ENCODE measurements around the gene SMTNL2.
"Not testable (repeated sequence)": the region's sequence is repeated elsewhere in the genome, so short reads cannot be mapped to it uniquely, and the experiment has no call there.

Gene SMTNL2

GRCh38 chr17:4576161-4576558, 8.2 kb upstream of the SMTNL2 start:
- Histone ChIP-seq H3K9me3 (ENCODE audit: control insufficient read depth in 1 of 2, low read length in 2 of 2) (no peaks in the 10 kb centered on the region), H3K4me3 (ENCODE audit: low read depth in 1 of 2, low read length in 2 of 2) (no peak overlapping the region), H3K36me3 (ENCODE audit: control insufficient read depth in 1 of 2, insufficient read depth in 2 of 2, low read length in 2 of 2) (no peaks in the 10 kb centered on the region), H3K27ac (ENCODE audit: low read depth, low read length) (no peak overlapping the region), H3K27me3 (ENCODE audit: control insufficient read depth in 1 of 2, insufficient read depth in 2 of 2, low read length in 2 of 2) (peaks cover 0 to 3% of the 10 kb centered on the region in 2 donors), H3K9ac (ENCODE audit: low read depth in 1 of 2, low read length in 2 of 2) (no peak overlapping the region), H3K4me1 (ENCODE audit: control insufficient read depth in 1 of 2, insufficient read depth in 2 of 2, low read length in 2 of 2) (no peaks in the 10 kb centered on the region)

- H3K36me3 ChIP-seq (ENCODE audit: control insufficient read depth in 1 of 2, insufficient read depth in 2 of 2, low read length in 2 of 2), result no peaks in the 10 kb centered on the region
- no peak overlapping the region for H3K4me3 ChIP-seq (ENCODE audit: low read depth in 1 of 2, low read length in 2 of 2)
- no peak overlapping the region for H3K27ac ChIP-seq (ENCODE audit: low read depth, low read length)
- H3K27me3 ChIP-seq (ENCODE audit: control insufficient read depth in 1 of 2, insufficient read depth in 2 of 2, low read length in 2 of 2), result peaks cover 0 to 3% of the 10 kb centered on the region in 2 donors
- H3K4me1 ChIP-seq (ENCODE audit: control insufficient read depth in 1 of 2, insufficient read depth in 2 of 2, low read length in 2 of 2), result no peaks in the 10 kb centered on the region
- H3K9ac ChIP-seq (ENCODE audit: low read depth in 1 of 2, low read length in 2 of 2), result no peak overlapping the region
- no peaks in the 10 kb centered on the region for H3K9me3 ChIP-seq (ENCODE audit: control insufficient read depth in 1 of 2, low read length in 2 of 2)
These were observed 7.5 kb upstream of the SMTNL2 start for GRCh38 chr17:4576729-4577322.

DNA sequence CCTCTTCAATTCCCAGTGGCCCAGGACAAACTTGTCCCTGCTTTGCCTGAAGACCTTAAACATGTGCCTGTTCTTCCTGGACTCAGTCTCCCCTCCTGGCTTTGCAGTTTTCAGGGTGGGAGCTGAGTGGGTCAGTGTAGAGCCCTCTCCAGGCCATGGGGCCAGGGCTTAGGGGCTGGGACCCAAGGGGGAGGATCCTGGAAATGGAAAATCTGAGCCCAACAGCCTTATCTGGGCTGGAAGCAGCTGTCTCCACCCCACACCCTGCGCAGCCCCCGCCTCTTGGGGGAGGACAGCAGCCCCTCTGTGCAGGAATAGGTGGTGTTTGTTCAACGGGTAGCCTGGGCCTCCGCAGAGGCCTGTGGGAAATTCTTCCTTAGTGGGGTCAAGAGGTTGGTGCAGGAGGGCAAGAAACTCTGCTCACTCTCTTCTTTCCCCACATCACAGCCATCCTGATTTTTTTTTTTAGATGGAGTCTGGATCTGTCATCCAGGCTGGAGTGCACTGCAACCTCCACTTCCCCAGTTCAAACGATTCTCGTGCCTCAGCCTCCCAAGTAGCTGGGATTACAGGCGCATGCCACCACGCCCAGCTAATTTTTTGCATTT, 6.8 kb upstream of the SMTNL2 start:
- H3K27me3 ChIP-seq (ENCODE audit: control insufficient read depth in 1 of 2, insufficient read depth in 2 of 2, low read length in 2 of 2), result peaks cover under 1 to 9% of the 10 kb centered on the region in 2 donors
- no peaks in the 10 kb centered on the region for H3K9me3 ChIP-seq (ENCODE audit: control insufficient read depth in 1 of 2, low read length in 2 of 2)
- no peak overlapping the region for H3K9ac ChIP-seq (ENCODE audit: low read depth in 1 of 2, low read length in 2 of 2)
- no peak overlapping the region for H3K4me3 ChIP-seq (ENCODE audit: low read depth in 1 of 2, low read length in 2 of 2)
- H3K36me3 ChIP-seq (ENCODE audit: control insufficient read depth in 1 of 2, insufficient read depth in 2 of 2, low read length in 2 of 2), result no peaks in the 10 kb centered on the region
- H3K27ac ChIP-seq (ENCODE audit: low read depth, low read length), result no peak overlapping the region
- H3K4me1 ChIP-seq (ENCODE audit: control insufficient read depth in 1 of 2, insufficient read depth in 2 of 2, low read length in 2 of 2), result no peaks in the 10 kb centered on the region

GRCh38 chr17:4578349-4578748, 6.0 kb upstream of the SMTNL2 start:
- not testable (repeated sequence) for H3K36me3 ChIP-seq (ENCODE audit: control insufficient read depth in 1 of 2, insufficient read depth in 2 of 2, low read length in 2 of 2); H3K27ac ChIP-seq (ENCODE audit: low read depth, low read length); H3K9me3 ChIP-seq (ENCODE audit: control insufficient read depth in 1 of 2, low read length in 2 of 2); H3K4me1 ChIP-seq (ENCODE audit: control insufficient read depth in 1 of 2, insufficient read depth in 2 of 2, low read length in 2 of 2); H3K9ac ChIP-seq (ENCODE audit: low read depth in 1 of 2, low read length in 2 of 2); H3K4me3 ChIP-seq (ENCODE audit: low read depth in 1 of 2, low read length in 2 of 2)
- peaks cover 10 to 17% of the 10 kb centered on the region in 2 donors for H3K27me3 ChIP-seq (ENCODE audit: control insufficient read depth in 1 of 2, insufficient read depth in 2 of 2, low read length in 2 of 2)

DNA sequence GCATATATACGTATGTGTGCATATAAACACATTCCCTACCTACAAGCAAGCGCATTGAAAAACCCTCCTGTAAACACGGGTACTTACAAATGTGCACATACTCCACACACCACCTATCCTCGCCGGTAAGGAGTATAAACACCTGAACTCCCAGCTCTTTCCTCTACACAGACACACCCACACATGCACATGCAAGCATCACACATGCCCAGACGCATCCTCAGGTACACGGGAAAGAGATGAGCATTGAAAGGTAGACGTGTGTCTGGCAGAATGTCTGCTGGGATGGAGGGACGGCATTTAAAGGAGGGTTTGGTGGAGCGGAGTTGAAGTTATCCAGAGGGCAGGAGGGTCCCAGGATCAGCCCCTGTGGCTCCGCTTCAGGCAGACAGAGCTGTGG, 4.7 kb upstream of the SMTNL2 start:
- no peak overlapping the region for H3K4me3 ChIP-seq (ENCODE audit: low read depth in 1 of 2, low read length in 2 of 2)
- H3K27me3 ChIP-seq (ENCODE audit: control insufficient read depth in 1 of 2, insufficient read depth in 2 of 2, low read length in 2 of 2), result peaks cover 18 to 26% of the 10 kb centered on the region in 2 donors
- no peak overlapping the region for H3K27ac ChIP-seq (ENCODE audit: low read depth, low read length)
- H3K9me3 ChIP-seq (ENCODE audit: control insufficient read depth in 1 of 2, low read length in 2 of 2), result no peaks in the 10 kb centered on the region
- no peaks in the 10 kb centered on the region for H3K36me3 ChIP-seq (ENCODE audit: control insufficient read depth in 1 of 2, insufficient read depth in 2 of 2, low read length in 2 of 2)
- H3K4me1 ChIP-seq (ENCODE audit: control insufficient read depth in 1 of 2, insufficient read depth in 2 of 2, low read length in 2 of 2), result peaks cover 4 to 7% of the 10 kb centered on the region in 2 donors
- H3K9ac ChIP-seq (ENCODE audit: low read depth in 1 of 2, low read length in 2 of 2), result no peak overlapping the region

DNA sequence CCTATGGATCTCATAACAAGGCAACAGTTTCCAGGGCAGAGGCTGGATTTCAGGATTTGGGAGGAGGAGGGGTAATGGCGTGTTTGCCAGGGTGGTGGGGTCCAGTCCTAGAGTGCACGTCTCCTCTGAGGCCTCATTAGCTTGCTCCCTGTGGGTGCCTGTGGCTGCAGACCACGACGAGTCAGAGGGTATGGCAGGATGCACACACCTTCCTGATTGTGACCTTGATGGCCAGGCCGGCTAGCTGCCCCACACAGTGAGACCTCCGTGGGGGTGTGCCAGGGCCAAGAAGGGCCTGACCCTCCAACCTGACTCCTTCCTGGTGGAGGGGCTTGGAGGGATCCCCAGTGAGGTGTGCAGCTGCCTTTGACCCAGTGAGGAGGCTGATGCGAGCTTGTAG, 4.0 kb upstream of the SMTNL2 start:
- Histone ChIP-seq H3K4me3 (ENCODE audit: low read depth in 1 of 2, low read length in 2 of 2) (no peak overlapping the region), H3K4me1 (ENCODE audit: control insufficient read depth in 1 of 2, insufficient read depth in 2 of 2, low read length in 2 of 2) (peaks cover 4 to 10% of the 10 kb centered on the region in 2 donors), H3K9me3 (ENCODE audit: control insufficient read depth in 1 of 2, low read length in 2 of 2) (no peaks in the 10 kb centered on the region), H3K27ac (ENCODE audit: low read depth, low read length) (no peak overlapping the region), H3K9ac (ENCODE audit: low read depth in 1 of 2, low read length in 2 of 2) (no peak overlapping the region), H3K27me3 (ENCODE audit: control insufficient read depth in 1 of 2, insufficient read depth in 2 of 2, low read length in 2 of 2) (peaks cover 18 to 30% of the 10 kb centered on the region in 2 donors), H3K36me3 (ENCODE audit: control insufficient read depth in 1 of 2, insufficient read depth in 2 of 2, low read length in 2 of 2) (no peaks in the 10 kb centered on the region)

DNA sequence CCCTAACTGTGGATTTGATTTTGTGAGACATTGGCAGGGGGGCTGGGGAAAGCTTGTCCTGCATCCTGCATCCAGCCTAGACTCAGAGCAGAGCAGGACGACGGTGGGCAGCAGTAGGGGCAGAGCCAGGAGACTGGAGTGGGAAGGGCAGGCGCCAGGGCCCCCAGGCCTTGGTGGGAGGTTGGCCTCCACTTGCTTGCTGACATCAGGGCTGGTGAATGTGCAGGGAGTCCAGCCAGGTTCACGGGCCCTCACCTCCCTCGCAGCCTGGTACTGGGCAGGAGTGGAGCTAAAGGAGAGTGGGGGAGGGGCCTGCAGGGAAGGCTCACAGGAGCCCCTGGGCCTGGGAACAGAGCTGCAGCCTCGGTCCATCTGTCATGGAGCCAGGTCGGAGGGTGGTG, 2.2 kb upstream of the SMTNL2 start:
- Histone ChIP-seq H3K9ac (ENCODE audit: low read depth in 1 of 2, low read length in 2 of 2) (no peak overlapping the region), H3K27me3 (ENCODE audit: control insufficient read depth in 1 of 2, insufficient read depth in 2 of 2, low read length in 2 of 2) (peaks cover 22 to 33% of the 10 kb centered on the region in 2 donors), H3K27ac (ENCODE audit: low read depth, low read length) (no peak overlapping the region), H3K36me3 (ENCODE audit: control insufficient read depth in 1 of 2, insufficient read depth in 2 of 2, low read length in 2 of 2) (no peaks in the 10 kb centered on the region), H3K9me3 (ENCODE audit: control insufficient read depth in 1 of 2, low read length in 2 of 2) (no peaks in the 10 kb centered on the region), H3K4me1 (ENCODE audit: control insufficient read depth in 1 of 2, insufficient read depth in 2 of 2, low read length in 2 of 2) (peaks cover 4 to 13% of the 10 kb centered on the region in 2 donors), H3K4me3 (ENCODE audit: low read depth in 1 of 2, low read length in 2 of 2) (no peak overlapping the region)

DNA sequence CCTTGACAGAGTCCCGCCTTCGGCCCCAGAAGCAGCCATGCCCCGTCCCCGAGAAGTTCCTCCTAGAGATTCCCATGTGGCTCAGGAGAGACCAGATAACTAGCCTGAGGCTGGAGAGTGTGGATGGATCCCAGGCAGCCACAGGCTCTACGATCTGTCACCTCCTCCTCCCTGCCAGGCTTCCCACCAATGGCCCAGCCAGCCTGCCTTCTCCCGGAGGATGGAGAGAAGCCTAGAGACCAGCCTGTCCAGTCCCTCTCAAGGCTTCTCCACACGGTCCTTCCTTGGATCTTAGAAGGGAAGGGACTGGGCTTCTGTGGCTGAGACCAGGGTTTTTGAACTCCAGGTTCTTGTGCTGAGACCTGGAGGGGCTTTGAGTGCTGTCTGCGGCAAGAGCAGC, 1.6 kb upstream of the SMTNL2 start:
- Histone ChIP-seq H3K9ac (ENCODE audit: low read depth in 1 of 2, low read length in 2 of 2) (no peak overlapping the region), H3K27ac (ENCODE audit: low read depth, low read length) (no peak overlapping the region), H3K4me1 (ENCODE audit: control insufficient read depth in 1 of 2, insufficient read depth in 2 of 2, low read length in 2 of 2) (peaks cover 4 to 13% of the 10 kb centered on the region in 2 donors), H3K36me3 (ENCODE audit: control insufficient read depth in 1 of 2, insufficient read depth in 2 of 2, low read length in 2 of 2) (no peaks in the 10 kb centered on the region), H3K9me3 (ENCODE audit: control insufficient read depth in 1 of 2, low read length in 2 of 2) (no peaks in the 10 kb centered on the region), H3K27me3 (ENCODE audit: control insufficient read depth in 1 of 2, insufficient read depth in 2 of 2, low read length in 2 of 2) (peaks cover 22 to 38% of the 10 kb centered on the region in 2 donors), H3K4me3 (ENCODE audit: low read depth in 1 of 2, low read length in 2 of 2) (no peak overlapping the region)

GRCh38 chr17:4583206-4583605, 1.1 kb upstream of the SMTNL2 start:
- H3K9ac ChIP-seq (ENCODE audit: low read depth in 1 of 2, low read length in 2 of 2), result no peak overlapping the region
- no peak overlapping the region for H3K4me3 ChIP-seq (ENCODE audit: low read depth in 1 of 2, low read length in 2 of 2)

DNA sequence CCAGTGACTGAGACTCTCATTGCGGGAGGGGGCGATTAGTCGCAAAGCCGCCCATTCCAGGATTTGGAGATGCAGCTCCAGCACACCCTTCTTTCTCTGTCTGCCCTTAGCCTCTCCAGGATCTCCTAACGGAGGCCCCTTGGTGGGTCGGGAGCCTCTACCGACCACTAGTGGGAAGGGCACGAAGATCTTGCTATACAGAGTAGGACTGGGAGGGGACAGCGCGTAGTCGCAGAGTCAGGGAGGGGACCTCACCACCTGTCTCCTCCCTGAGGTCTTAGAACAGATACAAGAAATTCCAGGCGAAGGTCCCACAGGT, 588 bp upstream of the SMTNL2 start:
- peaks cover 4 to 13% of the 10 kb centered on the region in 2 donors for H3K4me1 ChIP-seq (ENCODE audit: control insufficient read depth in 1 of 2, insufficient read depth in 2 of 2, low read length in 2 of 2)
- H3K27me3 ChIP-seq (ENCODE audit: control insufficient read depth in 1 of 2, insufficient read depth in 2 of 2, low read length in 2 of 2), result peaks cover 22 to 38% of the 10 kb centered on the region in 2 donors
- no peaks in the 10 kb centered on the region for H3K9me3 ChIP-seq (ENCODE audit: control insufficient read depth in 1 of 2, low read length in 2 of 2)
- H3K9ac ChIP-seq (ENCODE audit: low read depth in 1 of 2, low read length in 2 of 2), result no peak overlapping the region
- peak overlapping the region; percentile 14 for H3K27ac ChIP-seq (ENCODE audit: low read depth, low read length)
- peak overlapping the region; percentile 36 to 54 for H3K4me3 ChIP-seq (ENCODE audit: low read depth in 1 of 2, low read length in 2 of 2)
- no peaks in the 10 kb centered on the region for H3K36me3 ChIP-seq (ENCODE audit: control insufficient read depth in 1 of 2, insufficient read depth in 2 of 2, low read length in 2 of 2)

More at GRCh38 chr17:4583206-4583605, 1.1 kb upstream of the SMTNL2 start:
- peaks cover 22 to 38% of the 10 kb centered on the region in 2 donors for H3K27me3 ChIP-seq (ENCODE audit: control insufficient read depth in 1 of 2, insufficient read depth in 2 of 2, low read length in 2 of 2)
- H3K27ac ChIP-seq (ENCODE audit: low read depth, low read length), result no peak overlapping the region
- no peaks in the 10 kb centered on the region for H3K36me3 ChIP-seq (ENCODE audit: control insufficient read depth in 1 of 2, insufficient read depth in 2 of 2, low read length in 2 of 2)
- H3K4me1 ChIP-seq (ENCODE audit: control insufficient read depth in 1 of 2, insufficient read depth in 2 of 2, low read length in 2 of 2), result peaks cover 4 to 13% of the 10 kb centered on the region in 2 donors
- no peaks in the 10 kb centered on the region for H3K9me3 ChIP-seq (ENCODE audit: control insufficient read depth in 1 of 2, low read length in 2 of 2)
